Stimulated activated CD4-positive, alpha-beta T cell treated with anti-CD3 and anti-CD28 coated beads, TNF-alpha, amount 100 ng/mL, for 4 hours (primary cell): ENCODE data around the gene CACNA1S.

ENCODE experiments used
- DNase-seq, 3 experiments: peaks; one replicate each; pipeline ENCODE4 v3.0.0-alpha.2; 2020; ENCODE audit warnings: low read depth in 3 of 3

Gene CACNA1S

DNA sequence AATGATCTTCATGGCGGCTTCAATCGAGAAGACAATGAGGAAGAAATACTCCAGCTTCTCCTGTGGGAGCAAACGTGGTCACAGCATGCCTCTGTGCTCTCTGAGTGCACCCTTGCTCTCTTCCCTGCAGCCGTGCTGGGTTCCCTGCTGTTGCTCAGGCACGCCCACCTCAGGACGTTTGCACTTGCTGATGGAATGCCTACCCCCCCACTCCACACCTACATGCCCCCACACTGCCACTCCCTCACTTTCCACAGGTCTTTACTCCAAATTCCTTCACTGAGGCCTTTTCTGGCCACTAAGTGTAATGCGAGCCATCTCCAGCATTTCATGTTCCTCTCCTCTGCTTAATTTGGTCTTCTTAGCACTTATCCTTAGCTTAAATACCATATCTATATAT is 18.3 kb downstream of the CACNA1S start:
- no peak for DNase-seq

DNA sequence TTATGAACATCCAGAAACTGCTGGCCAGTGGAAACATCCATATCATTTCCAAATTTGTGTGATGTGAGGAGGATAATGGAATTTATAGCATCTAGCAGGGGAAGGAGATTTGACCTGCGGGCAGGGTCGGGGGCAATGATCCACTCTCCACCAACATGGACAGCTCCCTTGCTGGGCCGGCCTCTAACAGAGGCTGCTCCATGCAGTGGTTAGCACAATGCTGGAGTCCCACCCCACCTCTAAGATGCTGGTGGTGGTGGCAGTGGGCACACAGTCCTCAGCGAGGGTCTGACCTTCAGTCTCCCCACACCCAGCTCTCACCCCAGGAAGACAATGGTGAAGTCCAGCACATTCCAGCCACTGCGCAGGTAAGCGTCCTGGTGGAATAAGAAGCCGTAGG is 18.7 kb downstream of the CACNA1S start:
- no peak for DNase-seq

DNA sequence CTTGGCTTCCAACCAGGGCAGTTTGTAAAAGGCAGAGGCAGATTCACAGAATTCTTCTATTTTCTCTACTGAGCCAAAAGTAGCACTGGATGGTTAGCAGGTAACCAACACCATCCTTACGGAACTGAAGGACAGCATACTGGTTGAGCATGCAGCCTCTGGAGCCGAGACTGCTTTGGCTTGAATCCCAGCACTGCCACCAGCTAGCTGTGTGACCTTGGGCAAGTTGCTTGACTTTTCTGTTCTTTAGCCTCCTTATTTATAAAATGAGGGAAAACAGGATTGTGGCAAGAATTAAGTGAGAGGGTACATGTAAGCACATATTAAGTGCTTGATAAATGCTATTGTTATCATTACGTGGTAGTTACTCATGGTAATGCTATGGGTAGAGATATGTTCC is 19.5 kb downstream of the CACNA1S start:
- no peak for DNase-seq

DNA sequence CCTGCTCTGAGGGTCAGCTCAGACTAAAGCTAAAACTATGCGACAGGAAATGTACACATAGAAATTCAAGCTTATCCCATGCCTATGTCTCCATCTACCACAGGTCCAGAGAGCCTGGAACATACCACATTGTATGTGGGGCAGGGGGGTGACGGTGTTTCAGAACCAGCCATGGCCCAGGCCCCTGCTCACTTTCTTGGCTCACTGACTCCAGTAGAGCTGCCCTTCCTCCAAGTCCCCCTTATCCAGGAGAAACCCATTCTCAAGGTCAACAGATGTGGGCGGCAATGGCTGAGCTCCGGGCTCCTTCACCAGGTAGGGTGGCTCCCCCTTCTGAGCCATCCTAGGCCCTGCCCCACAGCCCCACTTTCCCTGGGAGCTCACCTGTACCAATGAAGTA is 21.0 kb downstream of the CACNA1S start:
- no peak for DNase-seq

DNA sequence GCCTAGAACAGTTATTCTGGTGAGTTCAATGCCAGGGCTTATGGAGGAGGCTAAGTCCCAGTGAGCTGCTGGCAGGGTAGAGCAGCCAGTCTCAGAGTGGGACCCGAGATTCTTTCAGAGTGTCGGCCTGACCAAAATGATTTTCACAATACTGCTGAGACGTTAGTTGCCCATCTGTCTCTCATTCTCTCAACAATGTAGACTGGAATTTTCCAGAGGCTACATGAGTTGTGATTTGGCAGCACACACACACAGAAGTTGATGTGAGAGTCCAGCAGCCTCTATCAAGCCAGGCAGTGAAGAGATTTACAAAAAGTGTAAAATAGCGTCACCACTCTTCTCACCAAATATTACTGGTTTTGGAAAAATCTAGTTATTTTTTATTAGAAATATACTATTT is 21.7 kb downstream of the CACNA1S start:
- no peak for DNase-seq

DNA sequence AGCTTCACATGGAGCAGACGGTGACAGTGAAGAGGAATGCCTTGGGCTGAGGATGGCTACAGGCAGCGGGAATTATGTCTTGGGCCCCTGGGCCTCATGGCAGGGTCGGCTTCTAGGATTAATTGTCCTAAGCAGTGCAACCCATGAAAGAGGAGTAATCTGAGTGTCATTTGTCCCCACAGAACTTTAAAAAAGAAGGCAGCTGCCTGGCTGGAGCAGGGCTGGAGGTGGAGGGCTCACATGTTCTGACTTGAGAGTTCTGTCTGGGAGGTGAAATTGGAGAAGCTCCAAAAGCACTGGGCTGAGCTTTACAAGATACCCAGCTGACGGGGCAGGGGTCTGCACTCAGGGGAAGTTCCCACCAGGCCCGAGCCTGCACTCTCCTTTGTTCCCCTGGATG is 22.6 kb downstream of the CACNA1S start:
- DNase-seq = no peak

DNA sequence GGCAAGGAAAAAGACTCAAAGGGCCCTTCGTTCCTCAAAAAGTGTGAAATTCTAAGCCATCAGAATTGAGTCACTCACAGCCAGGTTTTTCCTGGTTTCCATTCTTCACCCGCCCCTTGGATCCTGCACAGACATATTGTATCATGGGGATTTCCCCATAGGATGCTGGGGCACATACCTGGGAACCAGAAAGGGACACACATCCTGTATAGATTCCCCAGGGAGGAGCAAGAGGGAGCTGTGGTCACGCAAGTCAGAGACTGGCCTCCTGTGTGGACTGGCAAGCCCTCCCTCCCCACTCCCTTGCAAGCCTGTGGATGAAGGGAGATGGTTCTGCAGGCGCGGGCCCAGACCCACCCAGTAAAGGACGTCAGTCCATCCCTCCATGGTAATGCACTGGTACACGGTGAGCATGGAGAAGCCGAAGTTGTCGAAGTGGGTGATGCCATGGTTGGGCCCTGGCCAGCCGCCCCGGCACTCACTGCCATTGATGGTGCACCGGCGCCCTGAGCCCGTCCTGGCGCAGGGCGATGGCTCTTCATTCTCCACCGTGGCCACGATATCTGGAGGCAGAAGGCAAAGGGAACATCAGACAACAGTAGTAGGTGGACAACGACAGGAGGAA is 23.2 kb downstream of the CACNA1S start:
- DNase-seq = no peak

DNA sequence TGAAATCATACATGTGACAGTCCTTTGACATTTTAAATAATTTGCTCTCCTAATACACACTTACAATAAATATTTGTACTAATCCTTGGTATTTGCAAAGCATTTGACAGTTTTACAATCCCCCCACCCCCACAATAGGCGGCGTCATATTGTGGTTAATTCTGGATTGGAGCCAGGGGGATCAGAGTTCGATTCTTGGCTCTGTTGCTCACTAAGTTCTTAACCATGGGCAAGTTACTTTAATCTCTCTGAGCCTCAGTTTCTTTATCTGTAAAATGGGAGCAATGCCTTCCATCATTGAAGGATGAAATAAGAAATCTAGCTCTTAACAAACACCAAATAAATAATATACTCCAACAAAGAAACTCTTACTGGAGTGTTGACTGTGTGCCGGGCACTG is 23.8 kb downstream of the CACNA1S start:
- DNase-seq = no peak

DNA sequence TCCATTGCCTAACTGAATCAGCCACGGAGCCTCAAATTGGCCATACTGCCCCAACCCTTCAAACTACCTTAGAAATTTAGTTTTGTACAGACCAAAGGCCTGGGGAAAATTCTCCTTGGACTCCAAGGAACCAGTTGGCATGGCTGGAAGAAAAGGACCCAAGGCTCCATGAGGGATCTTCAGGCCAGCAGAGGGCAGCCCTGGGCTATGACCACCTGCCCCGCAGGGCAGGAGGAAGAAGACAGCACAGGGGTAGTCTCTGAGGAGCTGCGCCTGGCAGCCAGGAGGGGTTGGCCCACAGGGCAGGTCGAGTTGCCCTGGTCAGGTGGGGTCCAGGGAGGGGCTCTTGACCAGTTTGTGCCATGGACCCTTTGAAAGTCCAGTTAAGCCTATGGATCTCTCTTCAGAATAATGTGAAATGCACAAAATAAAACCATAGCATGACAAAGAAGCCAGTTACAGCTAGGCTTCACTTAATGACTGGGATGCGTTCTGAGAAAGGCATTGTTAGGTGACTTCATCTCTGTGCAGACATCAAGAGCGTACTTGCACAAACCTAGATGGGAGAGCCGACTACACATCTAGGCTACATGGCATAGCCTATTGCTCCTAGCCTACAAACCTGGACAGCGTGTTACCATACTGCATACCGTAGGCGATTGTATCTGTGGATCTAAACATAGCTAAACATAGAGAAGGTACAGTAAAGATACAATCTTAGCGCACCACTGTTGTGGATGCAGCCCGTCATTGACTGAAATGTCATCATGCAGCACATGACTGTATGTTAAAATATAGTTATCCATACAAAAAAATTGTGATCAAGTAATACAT is 26.1 kb downstream of the CACNA1S start:
- DNase-seq = peak in 1 of 3 experiments; percentile 9

DNA sequence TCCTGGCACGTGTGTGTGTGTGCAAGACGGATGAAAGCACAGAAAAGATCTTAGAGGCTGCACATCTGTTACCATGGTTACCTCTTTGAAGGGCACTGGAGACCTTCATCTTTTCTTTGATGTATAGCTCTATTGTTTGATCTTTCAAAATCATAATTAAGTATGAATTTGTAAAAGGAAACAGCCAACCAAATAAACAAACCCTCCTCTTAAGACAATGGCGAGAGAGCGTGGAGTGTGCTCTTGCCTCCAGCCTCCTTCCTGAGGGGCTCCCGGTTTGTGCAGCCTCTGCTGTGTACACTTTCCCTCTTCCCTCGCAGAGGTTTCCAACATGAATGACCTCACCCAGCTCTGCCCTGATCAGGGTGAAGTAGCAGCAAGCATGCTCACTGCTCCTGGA is 27.9 kb downstream of the CACNA1S start:
- no peak for DNase-seq

DNA sequence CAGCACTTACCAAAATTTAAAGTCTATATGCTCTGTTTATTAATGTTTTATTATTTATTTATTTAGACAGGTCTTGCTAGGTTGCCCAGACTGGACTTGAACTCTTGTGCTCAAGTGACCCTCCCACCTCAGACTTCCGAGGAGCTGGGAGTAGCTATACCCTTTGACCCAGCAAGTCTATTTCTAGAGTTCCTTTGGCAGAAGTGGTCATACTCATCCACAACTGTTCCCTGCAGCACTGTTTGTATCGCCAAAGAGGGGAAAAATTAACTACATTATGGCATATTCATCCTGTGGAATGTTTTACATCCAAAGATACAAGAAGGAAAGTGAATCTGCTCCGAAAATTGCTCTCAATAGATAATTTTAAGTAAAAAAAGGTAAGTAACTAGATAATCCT is 28.5 kb downstream of the CACNA1S start:
- DNase-seq = no peak

DNA sequence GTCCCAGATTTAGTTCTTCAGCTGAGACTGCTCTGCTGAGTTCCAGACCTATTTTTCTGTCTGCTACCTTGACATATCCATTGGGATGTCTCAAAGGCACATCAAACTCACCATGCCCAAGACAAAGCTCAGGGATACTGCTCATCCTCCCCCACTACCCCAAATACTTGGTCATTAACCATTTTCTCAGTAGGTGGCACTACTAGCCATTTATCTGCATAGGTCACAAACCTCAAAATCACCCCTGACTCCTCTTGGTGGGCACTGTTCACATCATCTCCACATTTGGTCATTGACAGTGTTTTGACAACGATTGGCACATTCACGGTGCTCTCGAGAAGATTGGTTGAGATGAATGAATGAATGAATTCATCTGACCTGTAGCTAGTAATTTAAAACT is 32.1 kb downstream of the CACNA1S start:
- DNase-seq = no peak

DNA sequence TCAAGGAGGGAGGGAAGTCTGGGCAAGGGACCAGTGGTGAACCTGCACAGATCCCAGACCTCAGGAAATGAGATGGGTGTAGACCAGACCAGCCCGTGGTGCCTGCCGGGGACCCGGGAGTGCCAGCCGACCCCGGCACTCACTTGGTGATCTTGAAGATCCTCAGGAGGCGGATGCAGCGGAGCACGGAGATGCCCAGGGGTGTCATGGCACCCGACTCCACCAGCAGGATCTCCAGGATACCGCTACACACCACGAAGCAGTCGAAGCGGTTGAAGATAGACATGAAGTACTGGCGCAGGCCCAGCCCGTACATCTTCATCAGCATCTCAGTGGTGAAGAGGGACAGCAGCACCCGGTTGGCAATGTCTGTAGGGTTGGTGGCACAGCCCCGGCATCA is 34.5 kb downstream of the CACNA1S start:
- DNase-seq = no peak

DNA sequence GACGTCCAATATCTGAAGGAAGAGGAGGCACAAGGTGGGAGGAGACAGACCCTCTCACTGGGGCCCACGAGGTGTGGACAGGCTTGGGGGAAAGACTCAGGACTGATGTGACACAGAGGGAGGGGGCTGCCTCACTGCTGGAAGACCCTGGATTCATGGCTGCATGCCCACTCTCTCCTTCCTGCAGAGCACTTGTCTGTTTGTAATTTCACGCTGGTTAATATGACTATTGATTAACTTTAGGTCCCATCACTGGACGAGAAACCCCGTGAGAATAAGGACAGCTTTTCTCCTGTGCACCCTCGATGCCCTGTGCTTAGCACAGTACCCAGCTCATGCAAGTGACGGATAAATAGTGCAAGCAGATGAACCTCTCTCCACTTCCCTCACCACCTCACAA is 35.1 kb downstream of the CACNA1S start:
- no peak for DNase-seq

DNA sequence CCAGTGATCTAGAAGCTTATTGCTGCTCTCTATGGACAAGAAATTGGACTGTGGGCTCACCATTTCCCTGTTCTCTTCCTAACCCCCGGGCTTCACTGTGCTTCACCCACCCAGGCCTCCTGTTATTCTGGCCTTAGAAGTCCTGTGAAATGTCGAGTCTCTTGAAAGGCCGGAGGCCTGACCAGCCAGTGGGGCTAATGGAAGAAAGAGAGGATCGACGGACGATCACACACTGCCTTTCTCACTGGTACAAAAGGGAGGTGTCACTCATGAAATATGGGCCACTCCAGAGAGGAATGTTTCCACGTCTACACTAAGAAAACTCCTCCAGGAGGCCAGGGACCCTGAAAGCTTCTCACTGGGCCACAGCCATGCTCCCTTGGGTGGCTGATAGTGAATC is 36.1 kb downstream of the CACNA1S start:
- DNase-seq = no peak

DNA sequence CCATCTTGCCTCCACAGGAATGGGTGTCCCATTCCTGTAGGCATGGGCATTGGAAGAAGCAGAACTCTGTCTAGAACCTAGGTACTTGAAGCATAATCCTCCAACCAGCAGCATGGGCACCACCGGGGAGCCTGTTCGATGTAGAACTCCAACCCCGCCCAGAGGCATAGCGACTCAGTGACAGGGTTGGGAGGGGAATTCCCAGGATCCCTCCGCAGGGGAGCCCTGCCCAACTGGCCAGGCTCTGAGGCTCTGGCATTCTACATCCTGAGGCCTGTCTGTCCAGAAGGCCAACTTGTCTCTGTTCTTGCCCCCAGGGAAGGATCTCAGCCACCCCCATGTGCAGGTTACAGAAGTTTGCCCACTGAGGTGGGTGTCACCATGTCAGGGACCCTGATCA is 38.2 kb downstream of the CACNA1S start:
- no peak for DNase-seq

DNA sequence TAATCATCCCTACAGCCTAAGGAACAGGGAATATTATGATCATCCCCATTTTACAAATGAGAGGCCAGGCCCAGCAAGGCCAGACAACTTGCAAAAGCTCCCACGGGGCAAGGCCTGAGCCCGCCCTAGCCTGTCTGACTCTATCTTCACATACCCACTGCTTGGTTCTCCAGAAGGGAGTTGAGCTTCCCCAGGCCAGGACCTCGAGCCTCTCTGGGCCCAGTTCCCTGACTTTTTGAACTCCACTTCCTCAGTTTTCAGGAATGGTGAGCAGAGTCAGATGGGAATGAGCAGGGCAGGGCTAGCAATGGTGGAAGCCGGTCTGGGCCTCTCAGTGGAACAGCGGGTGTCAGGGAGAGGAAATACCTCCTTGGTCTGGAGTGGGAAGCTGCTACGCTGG is 39.3 kb downstream of the CACNA1S start:
- no peak for DNase-seq

DNA sequence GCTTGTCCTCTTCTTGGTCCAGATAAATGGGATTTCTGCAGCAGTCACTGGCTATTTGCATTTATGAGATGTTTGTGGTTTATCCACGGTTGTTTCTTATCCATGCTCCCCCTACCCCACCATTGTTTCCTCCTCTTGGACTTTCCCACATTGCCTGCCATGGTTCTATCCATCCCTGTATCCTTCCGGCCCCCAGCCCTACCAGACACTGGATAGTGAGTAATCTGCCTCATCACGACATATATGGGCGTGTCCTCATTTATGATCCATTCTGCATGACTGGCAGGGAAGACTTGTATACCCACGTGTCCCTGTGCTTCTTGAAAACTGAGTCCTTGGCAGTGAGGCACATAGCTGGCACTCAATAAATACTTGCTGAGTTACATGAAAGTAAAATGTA is 40.1 kb downstream of the CACNA1S start:
- no peak for DNase-seq

DNA sequence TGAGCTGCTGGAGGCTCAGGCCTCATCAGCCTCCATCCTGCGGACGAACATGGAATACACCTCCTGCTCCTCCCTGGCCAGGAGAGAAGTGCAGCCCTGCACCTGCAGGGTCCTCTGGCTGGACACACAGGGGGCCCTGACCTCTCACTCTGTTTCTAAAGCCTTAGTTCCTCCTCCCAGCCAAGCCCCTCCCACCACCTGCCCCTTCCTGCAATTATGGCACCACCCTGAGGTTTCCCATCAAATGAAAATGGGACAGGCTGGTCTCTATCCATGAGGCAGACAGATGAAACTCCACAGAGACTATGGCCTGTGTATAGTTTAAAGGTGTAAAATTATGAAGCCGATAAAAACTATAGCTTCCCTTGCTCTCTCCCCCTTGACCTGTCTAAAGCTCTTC is 42.6 kb downstream of the CACNA1S start:
- no peak for DNase-seq

DNA sequence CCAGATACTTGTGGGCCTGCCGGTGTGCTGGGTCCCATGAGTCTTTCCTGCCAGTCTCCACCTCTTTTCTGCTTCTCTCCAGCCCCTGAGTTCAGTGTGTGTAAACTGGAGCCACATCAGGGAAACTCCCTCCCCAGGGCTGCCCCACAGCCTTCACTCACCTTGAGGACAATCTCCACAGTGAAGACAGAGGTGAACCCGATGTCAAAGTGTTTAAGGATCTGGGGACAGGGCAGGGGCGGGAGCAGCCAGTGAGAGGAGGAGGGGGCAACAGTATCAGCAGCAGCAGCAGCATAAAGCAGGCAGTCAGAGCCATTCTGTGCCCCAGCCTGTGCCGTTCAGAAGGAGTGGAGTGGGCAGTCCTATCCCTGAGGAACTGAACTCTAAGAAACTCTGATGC is 43.2 kb downstream of the CACNA1S start:
- no peak for DNase-seq

DNA sequence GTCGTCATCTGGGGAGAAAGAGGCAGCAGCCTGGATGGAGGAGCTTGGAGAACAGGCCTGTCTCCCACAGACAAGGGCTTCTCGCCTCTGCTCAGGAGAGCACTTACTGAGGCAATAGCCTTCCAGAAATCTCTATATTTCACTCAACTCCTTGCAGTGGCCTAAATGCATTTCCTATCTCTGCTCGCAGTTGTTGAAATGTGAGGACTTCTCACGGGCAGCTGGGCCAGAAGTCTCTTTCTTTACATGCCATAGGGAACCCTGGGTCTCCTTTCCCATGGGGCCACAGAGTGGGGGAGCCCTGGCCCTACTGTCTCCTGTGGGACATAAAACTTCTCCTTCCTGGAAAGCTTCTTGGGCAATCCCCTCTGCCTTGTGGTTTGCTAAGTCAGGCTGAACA is 45.2 kb downstream of the CACNA1S start:
- DNase-seq = no peak

DNA sequence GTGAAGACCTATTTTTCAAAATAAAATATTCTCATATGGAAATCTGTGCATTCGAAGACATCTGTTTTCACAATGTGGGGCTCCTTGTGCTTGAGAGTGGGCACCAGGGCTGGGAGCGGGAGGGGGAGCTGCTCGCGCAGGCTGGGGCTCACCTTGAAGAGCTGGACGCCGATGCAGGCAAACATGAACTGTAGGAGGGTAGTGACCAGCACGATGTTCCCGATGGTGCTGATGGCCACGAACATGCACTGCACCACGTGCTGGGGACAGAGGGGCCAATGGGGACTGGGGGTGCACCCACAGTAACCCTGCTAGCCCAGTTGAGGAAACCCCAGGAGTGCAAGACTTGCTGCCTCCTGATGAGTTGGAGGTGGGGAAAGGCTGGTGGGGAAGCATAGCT is 46.5 kb downstream of the CACNA1S start:
- no peak for DNase-seq

DNA sequence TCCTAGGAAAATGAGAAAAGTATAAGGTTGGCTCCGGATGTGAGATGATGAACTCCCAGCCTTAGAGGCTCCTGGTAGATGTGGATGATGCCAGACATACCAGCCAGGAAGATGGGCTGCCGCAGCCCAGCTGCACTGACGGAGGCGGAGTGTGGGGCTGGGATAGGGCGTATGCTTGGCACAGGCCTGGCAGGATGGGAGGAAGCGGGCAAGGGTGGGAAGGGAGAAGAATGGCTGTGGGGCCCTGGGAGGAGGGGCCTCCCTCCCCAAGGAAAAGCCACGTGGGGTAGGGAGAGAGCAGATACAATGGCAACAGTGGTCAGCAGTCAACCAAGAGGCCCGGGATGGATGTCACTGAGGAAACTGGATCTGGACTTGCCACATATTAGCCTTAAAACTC is 47.4 kb downstream of the CACNA1S start:
- DNase-seq = no peak

DNA sequence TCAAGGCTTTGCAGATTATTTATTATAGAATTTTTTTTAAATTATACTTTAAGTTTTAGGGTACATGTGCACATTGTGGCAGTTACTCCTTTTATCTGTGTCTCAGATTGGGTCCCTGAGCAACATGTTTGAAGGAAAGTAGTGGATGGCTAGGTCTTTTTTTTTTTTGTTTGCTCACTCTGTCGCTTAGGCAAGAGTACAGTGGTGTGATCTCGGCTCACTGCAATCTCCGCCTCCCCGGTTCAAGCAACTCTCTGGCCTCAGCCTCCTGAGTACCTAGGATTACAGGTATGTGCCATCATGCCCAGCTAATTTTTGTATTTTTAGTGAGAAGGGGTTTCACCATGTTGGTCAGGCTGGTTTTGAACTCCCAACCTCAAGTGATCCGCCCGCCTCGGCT is 49.1 kb downstream of the CACNA1S start:
- DNase-seq = no peak
